Left ventricle myocardium inferior (tissue), 1 donor: ENCODE results near the gene TANC1. TPM values are rescaled to one million over a fixed set of nuclear protein-coding genes. Genes with fewer than 3 reads are reported as not detected.

Source experiments
- DNase-seq: peaks from one replicate; pipeline ENCODE4 v3.0.0-alpha.2; 2020
- H3K27ac ChIP-seq: fragments of 200-600 bp; replicated peaks from 2 replicates; pipeline ENCODE4 v1.8.0; 2021
- H3K27me3 ChIP-seq: fragments of 200-600 bp; 2 replicates; pipeline ENCODE4 v1.8.0; 2021; ENCODE audit warnings: low read depth
- H3K36me3 ChIP-seq: fragments of 200-600 bp; 2 replicates; pipeline ENCODE4 v1.8.0; 2021
- H3K4me1 ChIP-seq: fragments of 200-600 bp; 2 replicates; pipeline ENCODE4 v1.8.0; 2021
- H3K4me3 ChIP-seq: fragments of 200-600 bp; 2 replicates; pipeline ENCODE4 v1.8.0; 2021; ENCODE audit warnings: mild to moderate bottlenecking, moderate library complexity
- H3K9me3 ChIP-seq: fragments of 200-600 bp; replicated peaks from 2 replicates; pipeline ENCODE4 v1.8.0; 2021
- CTCF ChIP-seq: fragments of 200-600 bp; IDR thresholded peaks from 2 replicates; pipeline ENCODE4 v1.8.0; 2021; ENCODE audit warnings: antibody characterized with exemption, mild to moderate bottlenecking, borderline replicate concordance
- intact Hi-C: fragments of 100-400 bp; cut with micrococcal nuclease; formaldehyde crosslinking; loops from one replicate; pipeline ENCODE4 v1.11.0; 2022
- total RNA-seq: library from RNA; stranded (reverse); fragmentation: NEBNext Ultra II Directional; extraction: Animal tissue kit (Norgen Biotek cat#: 25700); gene quantifications from one replicate; pipeline ENCODE4 v1.2.1, GENCODE V29; 2021
- donor health status: DM: no; HTN: yes; CAD: no; lungs with severe emphysema.

Gene TANC1
- total RNA-seq, 1 donor from 2014 or later = 59.7 TPM

GRCh38 chr2:159217676-159218075 is 249.2 kb downstream of the TANC1 start:
- Histone ChIP-seq H3K27me3 (no peaks in the 10 kb centered on the region), H3K4me1 (peaks cover 41% of the 10 kb centered on the region), H3K4me3 (no peak overlapping the region), H3K27ac (no peak overlapping the region), H3K36me3 (peaks cover 95% of the 10 kb centered on the region), H3K9me3 (no peaks in the 10 kb centered on the region)
- DNase-seq = no peak
- TF ChIP-seq CTCF = no peak
- intact Hi-C loops = no loop called here

- no peak overlapping the region for H3K27ac ChIP-seq
- H3K36me3 ChIP-seq = peaks cover 94% of the 10 kb centered on the region
- no peak for TF ChIP-seq CTCF
- H3K9me3 ChIP-seq = no peaks in the 10 kb centered on the region
- peaks cover 41% of the 10 kb centered on the region for H3K4me1 ChIP-seq
- H3K4me3 ChIP-seq = no peak overlapping the region
- H3K27me3 ChIP-seq = no peaks in the 10 kb centered on the region
- intact Hi-C loops = no loop called here
- no peak for DNase-seq
These were observed 249.9 kb downstream of the TANC1 start for GRCh38 chr2:159218389-159218788.

GRCh38 chr2:159219394-159219998 is 251.1 kb downstream of the TANC1 start:
- H3K4me1 ChIP-seq = peaks cover 46% of the 10 kb centered on the region
- no peak for TF ChIP-seq CTCF
- H3K4me3 ChIP-seq = no peak overlapping the region
- H3K36me3 ChIP-seq = peaks cover 97% of the 10 kb centered on the region
- no peaks in the 10 kb centered on the region for H3K27me3 ChIP-seq
- intact Hi-C loops = no loop called here
- H3K27ac ChIP-seq = no peak overlapping the region
- DNase-seq = no peak
- H3K9me3 ChIP-seq = no peaks in the 10 kb centered on the region

- H3K36me3 ChIP-seq = peaks cover 94% of the 10 kb centered on the region
- DNase-seq = no peak
- H3K27me3 ChIP-seq = no peaks in the 10 kb centered on the region
- H3K4me1 ChIP-seq = peaks cover 68% of the 10 kb centered on the region
- no peak for TF ChIP-seq CTCF
- H3K4me3 ChIP-seq = no peak overlapping the region
- intact Hi-C loops = no loop called here
- no peaks in the 10 kb centered on the region for H3K9me3 ChIP-seq
- H3K27ac ChIP-seq = peak overlapping the region; percentile 79
These were observed 255.8 kb downstream of the TANC1 start for GRCh38 chr2:159224061-159224813.

- no peak for TF ChIP-seq CTCF
- Histone ChIP-seq H3K9me3 (no peaks in the 10 kb centered on the region), H3K27ac (peak overlapping the region; percentile 79), H3K36me3 (peaks cover 96% of the 10 kb centered on the region), H3K4me3 (no peak overlapping the region), H3K4me1 (peaks cover 78% of the 10 kb centered on the region), H3K27me3 (no peaks in the 10 kb centered on the region)
- intact Hi-C loops = no loop called here
- DNase-seq = peak; percentile 57
These were observed 256.9 kb downstream of the TANC1 start for GRCh38 chr2:159225025-159226016.
